Measurements from ENCODE around the gene FER.

- TF ChIP-seq, protein P1, sequence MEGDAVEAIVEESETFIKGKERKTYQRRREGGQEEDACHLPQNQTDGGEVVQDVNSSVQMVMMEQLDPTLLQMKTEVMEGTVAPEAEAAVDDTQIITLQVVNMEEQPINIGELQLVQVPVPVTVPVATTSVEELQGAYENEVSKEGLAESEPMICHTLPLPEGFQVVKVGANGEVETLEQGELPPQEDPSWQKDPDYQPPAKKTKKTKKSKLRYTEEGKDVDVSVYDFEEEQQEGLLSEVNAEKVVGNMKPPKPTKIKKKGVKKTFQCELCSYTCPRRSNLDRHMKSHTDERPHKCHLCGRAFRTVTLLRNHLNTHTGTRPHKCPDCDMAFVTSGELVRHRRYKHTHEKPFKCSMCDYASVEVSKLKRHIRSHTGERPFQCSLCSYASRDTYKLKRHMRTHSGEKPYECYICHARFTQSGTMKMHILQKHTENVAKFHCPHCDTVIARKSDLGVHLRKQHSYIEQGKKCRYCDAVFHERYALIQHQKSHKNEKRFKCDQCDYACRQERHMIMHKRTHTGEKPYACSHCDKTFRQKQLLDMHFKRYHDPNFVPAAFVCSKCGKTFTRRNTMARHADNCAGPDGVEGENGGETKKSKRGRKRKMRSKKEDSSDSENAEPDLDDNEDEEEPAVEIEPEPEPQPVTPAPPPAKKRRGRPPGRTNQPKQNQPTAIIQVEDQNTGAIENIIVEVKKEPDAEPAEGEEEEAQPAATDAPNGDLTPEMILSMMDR (conservative IDR thresholded peaks at IDR 0.05) = no peak
- no peak for TF ChIP-seq ZFX (IDR thresholded peaks at IDR 0.05)
Observed at GRCh38 chr5:108940506-108940905, 192.8 kb downstream of the FER start.
